Ovary (tissue), 3 donors: ENCODE data around the gene TDG.
A peak's percentile ranks its signal among the peaks of the same experiment; 100 is the strongest.

Source experiments
- EP300 ChIP-seq: sonication (generic); formaldehyde crosslinking; IDR thresholded peaks from one replicate; pipeline ENCODE4 v1.6.1; 2017; ENCODE audit warnings: antibody characterized with exemption
- POLR2A ChIP-seq: fragments of 450-650 bp; IDR thresholded peaks from one replicate; pipeline ENCODE4 v1.6.1; 2017; ENCODE audit warnings: antibody characterized with exemption, mild to moderate bottlenecking, moderate library complexity
- TF ChIP-seq, protein P1 (sequence below), 3 donors: fragments of 450-650 bp in 2 of 3; fragments of 200-600 bp in 1 of 3; IDR thresholded peaks; one replicate each; pipeline versions ENCODE4 v1.5.1 to v1.8.0; 2016 to 2022; ENCODE audit warnings: antibody characterized with exemption in 3 of 3, mild to moderate bottlenecking in 1 of 3
- donor health status: DM: no; HTN: no; CAD: no.

- TF ChIP-seq EP300 (no peak), POLR2A (peak; percentile 93)
- TF ChIP-seq, protein P1, sequence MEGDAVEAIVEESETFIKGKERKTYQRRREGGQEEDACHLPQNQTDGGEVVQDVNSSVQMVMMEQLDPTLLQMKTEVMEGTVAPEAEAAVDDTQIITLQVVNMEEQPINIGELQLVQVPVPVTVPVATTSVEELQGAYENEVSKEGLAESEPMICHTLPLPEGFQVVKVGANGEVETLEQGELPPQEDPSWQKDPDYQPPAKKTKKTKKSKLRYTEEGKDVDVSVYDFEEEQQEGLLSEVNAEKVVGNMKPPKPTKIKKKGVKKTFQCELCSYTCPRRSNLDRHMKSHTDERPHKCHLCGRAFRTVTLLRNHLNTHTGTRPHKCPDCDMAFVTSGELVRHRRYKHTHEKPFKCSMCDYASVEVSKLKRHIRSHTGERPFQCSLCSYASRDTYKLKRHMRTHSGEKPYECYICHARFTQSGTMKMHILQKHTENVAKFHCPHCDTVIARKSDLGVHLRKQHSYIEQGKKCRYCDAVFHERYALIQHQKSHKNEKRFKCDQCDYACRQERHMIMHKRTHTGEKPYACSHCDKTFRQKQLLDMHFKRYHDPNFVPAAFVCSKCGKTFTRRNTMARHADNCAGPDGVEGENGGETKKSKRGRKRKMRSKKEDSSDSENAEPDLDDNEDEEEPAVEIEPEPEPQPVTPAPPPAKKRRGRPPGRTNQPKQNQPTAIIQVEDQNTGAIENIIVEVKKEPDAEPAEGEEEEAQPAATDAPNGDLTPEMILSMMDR (IDR thresholded peaks at IDR 0.05): peak in 2 of 3 donors; percentile 7 to 17
Measured at GRCh38 chr12:103965590-103966504, at the start of gene TDG.
